ENCODE data around the gene USP47.

USP47 gene

DNA sequence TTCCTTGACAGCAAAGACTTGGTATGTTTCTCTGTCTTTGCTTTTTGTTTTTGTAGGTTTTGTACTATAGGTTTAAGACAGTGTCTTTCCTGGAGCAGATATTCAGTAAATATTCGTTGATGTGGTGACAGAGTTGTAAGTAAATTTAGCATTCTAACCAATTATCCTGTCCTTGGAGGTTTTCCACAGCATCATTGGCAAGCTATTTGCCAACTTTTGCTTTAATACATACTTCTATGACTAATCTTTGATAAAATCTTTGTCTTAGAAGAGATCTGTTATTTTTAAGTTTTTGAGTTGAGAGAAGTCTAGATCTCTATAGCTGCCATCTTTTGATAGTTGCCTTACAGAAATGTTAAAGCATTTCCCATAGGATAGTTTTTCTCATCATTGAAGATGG is 3.8 kb downstream of the USP47 start:
- 88 to 100% methylated on average over 1 of the region's 1 CpG for WGBS, 2 experiments
- H3K4me1 ChIP-seq (ENCODE audit: control insufficient read depth, insufficient read depth, low read length): peaks cover 17% of the 10 kb centered on the region
- H3K36me3 ChIP-seq (ENCODE audit: control insufficient read depth, insufficient read depth, low read length): no peaks in the 10 kb centered on the region

DNA sequence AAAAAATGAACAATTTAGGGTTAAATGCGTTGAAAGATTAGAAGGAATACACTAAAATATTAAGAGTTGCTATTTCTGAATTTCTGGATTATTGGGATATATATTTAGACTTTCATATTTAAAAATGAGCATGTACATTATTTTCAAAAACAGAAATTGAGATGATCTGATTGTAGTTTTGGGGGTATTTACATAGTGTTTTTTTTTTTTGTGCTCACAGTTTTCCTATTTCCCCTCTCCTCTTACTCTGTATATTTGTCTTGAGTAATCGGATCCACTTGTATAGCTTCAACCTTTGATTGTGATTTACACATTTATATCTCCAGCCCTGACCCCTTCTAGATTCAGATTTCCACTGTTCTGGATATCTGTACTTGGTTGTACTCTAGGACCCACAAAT is 5.3 kb downstream of the USP47 start:
- Histone ChIP-seq H3K27ac (ENCODE audit: insufficient read depth, low read depth, low read length, poor library complexity, severe bottlenecking) (no peak overlapping the region), H3K4me1 (ENCODE audit: control insufficient read depth, insufficient read depth, low read length) (peaks cover 13% of the 10 kb centered on the region), H3K4me3 (ENCODE audit: insufficient read depth, low read depth, low read length) (no peak overlapping the region), H3K27me3 (ENCODE audit: control insufficient read depth, insufficient read depth, low read length, poor library complexity, severe bottlenecking) (no peaks in the 10 kb centered on the region), H3K9me3 (ENCODE audit: control insufficient read depth, low read length) (no peaks in the 10 kb centered on the region), H3K36me3 (ENCODE audit: control insufficient read depth, insufficient read depth, low read length) (no peaks in the 10 kb centered on the region)
- WGBS, 2 experiments: 93 to 97% methylated on average over 2 of the region's 2 CpGs

More for the DNA sequence above, 3.8 kb downstream of the USP47 start:
- no peaks in the 10 kb centered on the region for H3K27me3 ChIP-seq (ENCODE audit: control insufficient read depth, insufficient read depth, low read length, poor library complexity, severe bottlenecking)
- H3K9me3 ChIP-seq (ENCODE audit: control insufficient read depth, low read length): no peaks in the 10 kb centered on the region
- no peak overlapping the region for H3K4me3 ChIP-seq (ENCODE audit: insufficient read depth, low read depth, low read length)
- no peak overlapping the region for H3K27ac ChIP-seq (ENCODE audit: insufficient read depth, low read depth, low read length, poor library complexity, severe bottlenecking)

DNA sequence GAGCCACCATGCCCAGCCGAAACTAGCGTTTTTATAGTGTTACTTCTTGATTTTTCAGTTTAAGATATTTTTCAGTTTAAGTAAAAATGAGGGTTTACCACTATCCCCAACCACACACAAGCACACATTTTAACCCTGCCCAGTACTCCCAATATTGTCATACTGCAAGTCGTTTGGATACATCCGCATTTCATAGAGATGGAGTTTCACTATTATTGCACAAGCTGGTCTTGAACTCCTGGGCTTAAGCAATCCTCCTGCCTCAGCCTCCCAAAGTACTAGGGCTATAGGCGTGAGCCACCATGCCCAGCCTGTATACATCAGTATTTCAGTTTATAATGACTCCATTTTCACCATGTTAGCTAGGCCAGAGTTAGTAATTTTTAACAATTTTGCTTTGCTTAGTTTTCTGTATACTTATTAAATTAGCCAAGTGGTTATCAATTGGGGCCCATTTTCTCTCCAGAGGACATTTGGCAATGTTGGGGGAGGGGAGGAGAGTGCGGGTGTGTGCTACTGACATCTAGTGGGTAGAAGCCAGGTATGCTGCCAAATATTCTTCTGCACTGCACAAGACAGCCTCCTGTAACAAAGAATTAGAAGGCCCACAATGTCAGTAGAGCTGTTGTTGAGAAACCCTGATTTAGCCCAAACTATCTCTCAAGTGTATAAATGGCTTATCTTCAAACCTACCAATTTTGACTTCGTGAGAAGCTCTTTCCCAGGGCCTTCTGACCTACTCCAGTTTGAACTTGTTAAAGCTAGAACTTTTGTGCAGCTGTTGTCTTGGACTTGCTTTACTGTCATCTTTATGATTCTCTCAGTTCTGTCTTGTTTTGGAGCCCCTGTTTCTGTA is 7.3 kb downstream of the USP47 start:
- H3K27ac ChIP-seq (ENCODE audit: insufficient read depth, low read depth, low read length, poor library complexity, severe bottlenecking): no peak overlapping the region
- H3K4me3 ChIP-seq (ENCODE audit: insufficient read depth, low read depth, low read length): no peak overlapping the region
- WGBS, 2 experiments: 78 to 86% methylated on average over 7 of the region's 7 CpGs

DNA sequence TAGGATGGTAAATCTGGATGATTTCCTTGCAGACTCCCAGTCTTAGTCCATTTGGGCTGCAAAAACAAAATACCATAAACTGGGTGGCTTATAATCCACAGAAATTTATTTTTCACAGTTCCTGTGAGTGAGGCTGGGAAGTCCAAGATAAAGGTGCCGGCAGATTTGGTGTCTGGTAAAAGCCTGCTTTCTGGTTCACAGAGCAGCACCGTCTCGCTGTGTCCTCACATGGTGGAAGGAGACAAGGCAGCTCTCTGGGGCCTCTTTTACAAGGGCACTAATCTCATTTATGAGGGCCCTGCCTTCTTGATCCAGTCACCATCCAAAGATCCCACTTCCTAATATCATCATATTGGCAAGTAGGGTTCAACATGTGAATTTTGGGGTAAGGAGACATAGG is 8.9 kb downstream of the USP47 start:
- Histone ChIP-seq H3K4me3 (ENCODE audit: insufficient read depth, low read depth, low read length) (no peak overlapping the region), H3K27me3 (ENCODE audit: control insufficient read depth, insufficient read depth, low read length, poor library complexity, severe bottlenecking) (no peaks in the 10 kb centered on the region), H3K4me1 (ENCODE audit: control insufficient read depth, insufficient read depth, low read length) (no peaks in the 10 kb centered on the region), H3K9me3 (ENCODE audit: control insufficient read depth, low read length) (no peaks in the 10 kb centered on the region), H3K36me3 (ENCODE audit: control insufficient read depth, insufficient read depth, low read length) (no peaks in the 10 kb centered on the region), H3K27ac (ENCODE audit: insufficient read depth, low read depth, low read length, poor library complexity, severe bottlenecking) (no peak overlapping the region)
- WGBS, 2 experiments: 91 to 92% methylated on average over 3 of the region's 3 CpGs

More for the DNA sequence above, 7.3 kb downstream of the USP47 start:
- no peaks in the 10 kb centered on the region for H3K36me3 ChIP-seq (ENCODE audit: control insufficient read depth, insufficient read depth, low read length)
- no peaks in the 10 kb centered on the region for H3K9me3 ChIP-seq (ENCODE audit: control insufficient read depth, low read length)
- H3K4me1 ChIP-seq (ENCODE audit: control insufficient read depth, insufficient read depth, low read length): peaks cover 3% of the 10 kb centered on the region
- H3K27me3 ChIP-seq (ENCODE audit: control insufficient read depth, insufficient read depth, low read length, poor library complexity, severe bottlenecking): no peaks in the 10 kb centered on the region

DNA sequence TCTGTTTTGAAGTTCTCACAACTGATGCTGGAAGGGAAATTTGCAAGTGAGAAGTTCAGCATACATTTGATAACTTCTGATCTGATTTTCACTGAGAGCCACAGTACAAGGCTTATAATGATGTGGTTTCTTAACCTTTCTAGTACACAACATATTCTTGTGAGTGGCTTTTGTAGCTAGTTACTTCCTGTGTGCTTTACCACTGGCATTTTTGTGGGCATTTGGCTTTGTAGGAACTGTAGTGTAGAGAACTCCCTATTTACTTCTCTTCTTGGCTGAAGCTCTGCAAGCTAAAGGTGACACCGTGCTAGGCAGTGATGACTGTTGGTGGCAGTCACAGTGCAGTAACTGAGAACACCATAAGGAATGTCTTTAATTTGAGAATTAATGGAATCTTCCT is 14.9 kb downstream of the USP47 start:
- Histone ChIP-seq H3K4me1 (ENCODE audit: control insufficient read depth, insufficient read depth, low read length) (no peaks in the 10 kb centered on the region), H3K36me3 (ENCODE audit: control insufficient read depth, insufficient read depth, low read length) (no peaks in the 10 kb centered on the region), H3K27me3 (ENCODE audit: control insufficient read depth, insufficient read depth, low read length, poor library complexity, severe bottlenecking) (no peaks in the 10 kb centered on the region), H3K27ac (ENCODE audit: insufficient read depth, low read depth, low read length, poor library complexity, severe bottlenecking) (no peak overlapping the region), H3K9me3 (ENCODE audit: control insufficient read depth, low read length) (no peaks in the 10 kb centered on the region), H3K4me3 (ENCODE audit: insufficient read depth, low read depth, low read length) (no peak overlapping the region)
- WGBS, 2 experiments: 89 to 100% methylated on average over 1 of the region's 1 CpG

DNA sequence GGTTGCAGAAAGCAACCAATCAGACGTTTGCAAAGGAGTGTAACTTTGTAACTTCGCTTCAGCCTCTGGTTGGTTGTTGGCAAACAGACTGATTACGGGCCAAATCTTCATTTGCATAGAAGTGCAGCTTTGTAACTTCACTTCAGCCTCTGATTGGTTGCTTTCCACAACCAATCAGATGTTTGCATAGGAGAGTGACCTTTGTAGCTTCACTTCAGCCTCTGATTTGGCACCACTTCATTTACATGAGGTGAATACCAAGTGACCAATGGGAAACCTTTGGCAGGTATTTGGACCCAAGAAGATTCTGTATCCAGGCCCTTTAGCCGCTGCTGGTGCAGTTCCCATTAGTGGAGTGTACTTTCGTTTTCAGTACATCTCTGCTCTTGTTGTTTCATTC is 16.0 kb downstream of the USP47 start:
- no peaks in the 10 kb centered on the region for H3K27me3 ChIP-seq (ENCODE audit: control insufficient read depth, insufficient read depth, low read length, poor library complexity, severe bottlenecking)
- no peaks in the 10 kb centered on the region for H3K4me1 ChIP-seq (ENCODE audit: control insufficient read depth, insufficient read depth, low read length)
- WGBS, 2 experiments: 90 to 93% methylated on average over 5 of the region's 5 CpGs
- no peak overlapping the region for H3K27ac ChIP-seq (ENCODE audit: insufficient read depth, low read depth, low read length, poor library complexity, severe bottlenecking)
- no peak overlapping the region for H3K4me3 ChIP-seq (ENCODE audit: insufficient read depth, low read depth, low read length)
- H3K36me3 ChIP-seq (ENCODE audit: control insufficient read depth, insufficient read depth, low read length): no peaks in the 10 kb centered on the region
- no peaks in the 10 kb centered on the region for H3K9me3 ChIP-seq (ENCODE audit: control insufficient read depth, low read length)

DNA sequence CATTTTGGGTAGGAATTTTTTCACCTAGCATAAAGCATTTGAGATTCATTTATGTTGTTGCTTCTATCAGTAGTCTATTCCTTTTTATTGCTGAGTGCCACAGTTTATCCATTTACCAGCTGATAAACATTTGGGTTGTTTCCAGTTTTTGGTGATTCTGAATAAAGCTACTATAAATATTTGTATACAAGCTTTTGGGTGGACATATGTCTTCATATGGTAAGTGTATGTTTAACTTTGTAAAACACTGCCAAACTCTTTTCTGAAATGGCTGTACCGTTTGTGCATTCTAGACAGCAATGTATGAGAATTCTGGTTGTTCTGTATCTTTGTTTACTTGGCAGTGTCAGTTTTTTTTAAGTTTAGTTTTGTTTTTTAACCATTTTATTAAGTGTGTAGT is 16.9 kb downstream of the USP47 start:
- Histone ChIP-seq H3K9me3 (ENCODE audit: control insufficient read depth, low read length) (no peaks in the 10 kb centered on the region), H3K4me3 (ENCODE audit: insufficient read depth, low read depth, low read length) (no peak overlapping the region), H3K27ac (ENCODE audit: insufficient read depth, low read depth, low read length, poor library complexity, severe bottlenecking) (no peak overlapping the region), H3K27me3 (ENCODE audit: control insufficient read depth, insufficient read depth, low read length, poor library complexity, severe bottlenecking) (no peaks in the 10 kb centered on the region), H3K4me1 (ENCODE audit: control insufficient read depth, insufficient read depth, low read length) (no peaks in the 10 kb centered on the region), H3K36me3 (ENCODE audit: control insufficient read depth, insufficient read depth, low read length) (no peaks in the 10 kb centered on the region)
- 94 to 95% methylated on average over 1 of the region's 1 CpG for WGBS, 2 experiments

DNA sequence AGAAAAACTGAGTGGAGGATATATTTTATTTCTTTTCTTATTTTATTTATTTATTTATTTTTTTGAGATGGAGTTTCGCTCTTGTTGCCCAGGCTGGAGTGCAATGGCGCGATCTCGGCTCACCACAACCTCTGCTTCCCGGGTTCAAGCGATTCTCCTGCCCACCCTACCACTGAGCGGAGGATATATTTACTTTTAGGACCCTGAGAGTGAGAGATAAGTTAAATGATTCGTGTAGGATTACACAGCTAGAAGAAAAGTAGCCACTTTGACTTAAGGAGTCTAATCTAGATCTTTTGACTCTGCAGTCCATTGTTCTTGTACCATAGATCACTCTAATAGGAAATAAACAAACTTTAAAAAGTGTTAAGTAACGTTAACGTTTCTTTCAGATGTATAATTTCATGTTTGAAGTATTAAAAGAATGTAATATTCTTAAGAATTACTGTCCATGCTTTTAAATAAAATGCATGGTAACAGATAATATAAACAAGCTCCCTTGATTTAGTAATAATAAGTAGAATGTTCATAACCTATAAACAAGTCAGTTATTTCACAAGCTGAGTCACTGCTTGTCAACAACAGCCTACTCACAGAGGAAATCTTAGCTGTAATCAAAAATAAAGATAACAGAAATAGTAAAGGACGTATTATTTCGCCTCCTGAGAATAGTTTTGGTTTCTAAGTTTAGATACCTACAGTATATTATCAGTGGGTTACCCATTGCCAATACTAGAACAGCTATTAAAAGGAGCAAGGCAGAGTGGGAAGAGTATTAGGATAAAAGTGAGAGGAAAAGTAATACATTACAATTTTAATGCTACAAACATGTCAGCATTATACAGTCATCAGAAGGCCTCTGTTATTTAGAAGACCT is 18.6 kb downstream of the USP47 start:
- Histone ChIP-seq H3K27ac (ENCODE audit: insufficient read depth, low read depth, low read length, poor library complexity, severe bottlenecking) (no peak overlapping the region), H3K4me3 (ENCODE audit: insufficient read depth, low read depth, low read length) (no peak overlapping the region), H3K9me3 (ENCODE audit: control insufficient read depth, low read length) (no peaks in the 10 kb centered on the region), H3K27me3 (ENCODE audit: control insufficient read depth, insufficient read depth, low read length, poor library complexity, severe bottlenecking) (no peaks in the 10 kb centered on the region), H3K36me3 (ENCODE audit: control insufficient read depth, insufficient read depth, low read length) (no peaks in the 10 kb centered on the region), H3K4me1 (ENCODE audit: control insufficient read depth, insufficient read depth, low read length) (no peaks in the 10 kb centered on the region)
- 67 to 94% methylated on average over 7 to 10 of the region's 12 CpGs for WGBS, 2 experiments

DNA sequence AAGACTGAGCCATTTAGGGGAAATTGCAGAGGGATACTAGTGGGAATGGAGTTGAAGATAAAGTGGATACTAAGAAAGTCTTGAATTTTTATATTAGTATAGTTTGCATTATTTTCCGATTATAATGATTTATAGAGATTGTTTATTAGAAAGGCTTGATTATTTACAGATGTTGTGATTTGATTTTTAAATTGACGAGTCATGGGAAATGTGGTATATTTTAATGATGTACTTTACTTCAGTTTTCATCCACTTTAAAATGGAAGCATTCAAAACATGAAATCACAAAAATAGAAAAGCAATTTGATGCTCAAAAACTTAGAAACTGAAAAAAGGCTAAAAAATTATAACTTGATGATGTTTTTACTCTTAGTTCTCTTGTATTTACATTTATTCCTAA is 21.2 kb downstream of the USP47 start:
- no peaks in the 10 kb centered on the region for H3K4me1 ChIP-seq (ENCODE audit: control insufficient read depth, insufficient read depth, low read length)
- no peaks in the 10 kb centered on the region for H3K27me3 ChIP-seq (ENCODE audit: control insufficient read depth, insufficient read depth, low read length, poor library complexity, severe bottlenecking)
- no peak overlapping the region for H3K27ac ChIP-seq (ENCODE audit: insufficient read depth, low read depth, low read length, poor library complexity, severe bottlenecking)
- H3K36me3 ChIP-seq (ENCODE audit: control insufficient read depth, insufficient read depth, low read length): no peaks in the 10 kb centered on the region
- H3K4me3 ChIP-seq (ENCODE audit: insufficient read depth, low read depth, low read length): no peak overlapping the region
- no peaks in the 10 kb centered on the region for H3K9me3 ChIP-seq (ENCODE audit: control insufficient read depth, low read length)
- 91 to 100% methylated on average over 1 to 2 of the region's 2 CpGs for WGBS, 2 experiments

DNA sequence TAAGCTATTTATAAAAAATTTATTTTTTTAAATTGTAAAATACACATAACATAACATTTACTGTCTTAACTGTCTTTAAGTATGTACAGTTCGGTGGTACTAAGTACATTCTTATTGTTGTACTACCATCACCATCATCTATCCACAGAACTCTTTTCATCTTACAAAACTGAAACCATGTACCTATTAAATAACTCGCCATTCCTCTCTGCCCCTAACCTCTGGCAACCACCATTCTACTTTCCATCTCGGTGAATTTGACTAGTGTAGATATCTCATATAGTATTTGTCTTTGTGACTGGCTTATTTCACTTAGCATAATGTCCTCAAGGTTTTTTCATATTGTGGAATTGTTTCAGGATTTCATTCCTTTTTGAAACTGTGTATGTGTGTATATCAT is 22.6 kb downstream of the USP47 start:
- Histone ChIP-seq H3K36me3 (ENCODE audit: control insufficient read depth, insufficient read depth, low read length) (no peaks in the 10 kb centered on the region), H3K4me1 (ENCODE audit: control insufficient read depth, insufficient read depth, low read length) (no peaks in the 10 kb centered on the region), H3K27me3 (ENCODE audit: control insufficient read depth, insufficient read depth, low read length, poor library complexity, severe bottlenecking) (no peaks in the 10 kb centered on the region), H3K4me3 (ENCODE audit: insufficient read depth, low read depth, low read length) (no peak overlapping the region), H3K9me3 (ENCODE audit: control insufficient read depth, low read length) (no peaks in the 10 kb centered on the region), H3K27ac (ENCODE audit: insufficient read depth, low read depth, low read length, poor library complexity, severe bottlenecking) (no peak overlapping the region)
- WGBS, 2 experiments: 100% methylated on average over 1 to 3 of the region's 3 CpGs
